Measurements from ENCODE around the gene PIK3R3.
"Not testable (repeated sequence)": the region's sequence is repeated elsewhere in the genome, so short reads cannot be mapped to it uniquely, and the experiment has no call there.

PIK3R3 gene

DNA sequence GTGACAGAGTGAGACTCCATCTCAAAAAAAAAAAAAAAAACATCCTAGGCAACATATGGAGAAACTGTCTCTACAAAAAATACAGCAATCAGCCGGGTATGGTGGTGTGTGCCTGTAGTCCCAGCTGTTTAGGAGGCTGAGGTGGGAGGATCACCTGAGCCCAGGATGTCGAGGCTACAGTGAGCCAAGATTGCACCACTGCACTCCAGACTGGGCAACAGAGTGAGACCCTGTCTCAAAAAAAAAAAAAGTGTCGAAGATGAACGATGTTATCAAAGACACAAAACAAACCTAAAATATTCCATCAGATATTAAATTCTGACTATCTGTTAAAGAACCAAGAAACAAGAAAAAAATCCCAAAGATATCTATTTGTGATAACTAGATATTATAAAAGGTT is 38.6 kb downstream of the PIK3R3 start:
- not testable (repeated sequence) for H4K91ac ChIP-seq (ENCODE audit: low read length); H3K23ac ChIP-seq (ENCODE audit: low read length in 2 of 2); H3K27ac ChIP-seq (ENCODE audit: low read length, poor library complexity, severe bottlenecking); H2BK12ac ChIP-seq (ENCODE audit: low read length in 2 of 2); H3K4me1 ChIP-seq (ENCODE audit: control insufficient read depth, insufficient read depth, low read depth, low read length); H3K4me3 ChIP-seq (ENCODE audit: insufficient read depth in 1 of 2, low read depth in 1 of 2, low read length in 2 of 2); H3K27me3 ChIP-seq (ENCODE audit: control insufficient read depth in 1 of 2, insufficient read depth in 1 of 2, low read length in 2 of 2); H2AFZ ChIP-seq (ENCODE audit: low read depth, low read length); H3K4me2 ChIP-seq (ENCODE audit: low read length, poor library complexity, severe bottlenecking); H2BK120ac ChIP-seq (ENCODE audit: low read depth, low read length); DNase-seq; H3K9ac ChIP-seq (ENCODE audit: low read length); H2BK5ac ChIP-seq (ENCODE audit: low read depth, low read length, poor library complexity, severe bottlenecking); H2BK15ac ChIP-seq (ENCODE audit: low read depth, poor library complexity, severe bottlenecking); H3K36me3 ChIP-seq (ENCODE audit: control insufficient read depth in 1 of 2, insufficient read depth in 2 of 2, low read depth in 1 of 2, low read length in 2 of 2); H4K8ac ChIP-seq (ENCODE audit: low read length); H2AK5ac ChIP-seq (ENCODE audit: low read length, severe bottlenecking); H3K9me3 ChIP-seq (ENCODE audit: control insufficient read depth, low read length); H3K4ac ChIP-seq (ENCODE audit: low read depth in 1 of 2, low read length in 2 of 2); H3K14ac ChIP-seq (ENCODE audit: low read length in 2 of 2); H3K18ac ChIP-seq (ENCODE audit: low read depth in 1 of 2, low read length in 2 of 2)
- WGBS = 91% methylated on average over 2 of the region's 4 CpGs
- peaks cover 12% of the 10 kb centered on the region for H3K79me1 ChIP-seq (replicated peaks; ENCODE audit: low read length, poor library complexity, severe bottlenecking)

DNA sequence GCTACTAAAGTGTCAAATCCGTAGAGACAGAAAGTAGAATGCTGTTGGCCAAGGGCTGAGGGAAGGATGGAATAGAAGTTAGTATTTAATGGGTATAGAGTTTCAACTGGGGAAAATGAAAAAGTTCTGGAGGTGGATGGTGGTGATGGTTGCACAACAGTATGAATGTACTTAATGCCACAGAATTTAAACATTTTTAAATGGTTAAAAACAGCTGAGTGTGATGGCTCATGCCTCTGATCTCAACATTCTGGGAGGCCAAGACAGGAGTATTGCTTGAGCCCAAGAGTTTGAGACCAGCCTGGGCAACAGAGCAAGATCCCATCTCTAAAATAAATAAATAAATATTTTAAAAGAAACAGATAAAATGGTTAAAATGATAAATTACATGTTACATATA is 44.5 kb downstream of the PIK3R3 start:
- H2AK5ac ChIP-seq (ENCODE audit: low read length, severe bottlenecking) = no peak overlapping the region
- H2BK5ac ChIP-seq (ENCODE audit: low read depth, low read length, poor library complexity, severe bottlenecking) = no peak overlapping the region
- DNase-seq = no peak
- H3K27ac ChIP-seq (ENCODE audit: low read length, poor library complexity, severe bottlenecking) = no peak overlapping the region
- peaks cover 10% of the 10 kb centered on the region for H3K79me1 ChIP-seq (replicated peaks; ENCODE audit: low read length, poor library complexity, severe bottlenecking)
- H3K23ac ChIP-seq (ENCODE audit: low read length in 2 of 2) = no peak overlapping the region
- H4K8ac ChIP-seq (ENCODE audit: low read length) = no peak overlapping the region
- no peak overlapping the region for H2BK15ac ChIP-seq (ENCODE audit: low read depth, poor library complexity, severe bottlenecking)
- peaks cover 0 to 6% of the 10 kb centered on the region in 2 experiments for H3K36me3 ChIP-seq (ENCODE audit: control insufficient read depth in 1 of 2, insufficient read depth in 2 of 2, low read depth in 1 of 2, low read length in 2 of 2)
- no peak overlapping the region for H3K4me3 ChIP-seq (ENCODE audit: insufficient read depth in 1 of 2, low read depth in 1 of 2, low read length in 2 of 2)
- H3K4me2 ChIP-seq (ENCODE audit: low read length, poor library complexity, severe bottlenecking) = no peak overlapping the region
- H3K27me3 ChIP-seq (ENCODE audit: control insufficient read depth in 1 of 2, insufficient read depth in 1 of 2, low read length in 2 of 2) = no peaks in the 10 kb centered on the region
- no peak overlapping the region for H2AFZ ChIP-seq (ENCODE audit: low read depth, low read length)
- H4K91ac ChIP-seq (ENCODE audit: low read length) = no peak overlapping the region
- no peak overlapping the region for H2BK120ac ChIP-seq (ENCODE audit: low read depth, low read length)
- H3K4me1 ChIP-seq (ENCODE audit: control insufficient read depth, insufficient read depth, low read depth, low read length) = no peaks in the 10 kb centered on the region
- no peak overlapping the region for H3K9ac ChIP-seq (ENCODE audit: low read length)
- 100% methylated on average over 1 of the region's 1 CpG for WGBS
- no peaks in the 10 kb centered on the region for H3K9me3 ChIP-seq (ENCODE audit: control insufficient read depth, low read length)
- no peak overlapping the region for H3K18ac ChIP-seq (ENCODE audit: low read depth in 1 of 2, low read length in 2 of 2)
- no peak overlapping the region for H3K14ac ChIP-seq (ENCODE audit: low read length in 2 of 2)
- no peak overlapping the region for H3K4ac ChIP-seq (ENCODE audit: low read depth in 1 of 2, low read length in 2 of 2)
- no peak overlapping the region for H2BK12ac ChIP-seq (ENCODE audit: low read length in 2 of 2)

DNA sequence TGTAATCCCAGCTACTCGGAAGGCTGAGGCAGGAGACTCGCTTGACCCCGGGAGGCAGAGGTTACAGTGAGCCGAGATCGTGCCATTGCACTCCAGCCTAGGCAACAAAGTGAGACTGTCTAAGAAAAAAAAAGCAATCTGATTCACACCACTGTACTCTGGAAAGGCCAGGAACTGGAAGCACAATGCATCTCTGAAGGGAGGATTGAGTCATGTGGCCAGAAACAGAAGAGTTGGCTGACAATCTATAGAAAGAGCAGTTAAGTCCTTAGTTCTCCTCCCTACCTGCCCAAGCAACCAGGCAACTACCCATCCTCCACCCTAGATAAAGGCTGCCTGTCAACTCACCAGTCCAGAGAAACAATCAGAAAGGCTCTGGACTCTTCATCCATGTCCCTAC is 45.9 kb downstream of the PIK3R3 start:
- no peak overlapping the region for H3K18ac ChIP-seq (ENCODE audit: low read depth in 1 of 2, low read length in 2 of 2)
- peaks cover 0 to 6% of the 10 kb centered on the region in 2 experiments for H3K36me3 ChIP-seq (ENCODE audit: control insufficient read depth in 1 of 2, insufficient read depth in 2 of 2, low read depth in 1 of 2, low read length in 2 of 2)
- no peaks in the 10 kb centered on the region for H3K4me1 ChIP-seq (ENCODE audit: control insufficient read depth, insufficient read depth, low read depth, low read length)
- no peaks in the 10 kb centered on the region for H3K9me3 ChIP-seq (ENCODE audit: control insufficient read depth, low read length)
- no peak overlapping the region for H2BK15ac ChIP-seq (ENCODE audit: low read depth, poor library complexity, severe bottlenecking)
- no peak overlapping the region for H4K8ac ChIP-seq (ENCODE audit: low read length)
- no peak overlapping the region for H4K91ac ChIP-seq (ENCODE audit: low read length)
- DNase-seq = no peak
- H3K14ac ChIP-seq (ENCODE audit: low read length in 2 of 2) = no peak overlapping the region
- H2AK5ac ChIP-seq (ENCODE audit: low read length, severe bottlenecking) = no peak overlapping the region
- peaks cover 12% of the 10 kb centered on the region for H3K79me1 ChIP-seq (replicated peaks; ENCODE audit: low read length, poor library complexity, severe bottlenecking)
- H2BK12ac ChIP-seq (ENCODE audit: low read length in 2 of 2) = no peak overlapping the region
- H3K4me2 ChIP-seq (ENCODE audit: low read length, poor library complexity, severe bottlenecking) = no peak overlapping the region
- no peak overlapping the region for H2BK5ac ChIP-seq (ENCODE audit: low read depth, low read length, poor library complexity, severe bottlenecking)
- no peak overlapping the region for H3K4ac ChIP-seq (ENCODE audit: low read depth in 1 of 2, low read length in 2 of 2)
- no peak overlapping the region for H3K27ac ChIP-seq (ENCODE audit: low read length, poor library complexity, severe bottlenecking)
- H3K23ac ChIP-seq (ENCODE audit: low read length in 2 of 2) = no peak overlapping the region
- H3K9ac ChIP-seq (ENCODE audit: low read length) = no peak overlapping the region
- no peak overlapping the region for H3K4me3 ChIP-seq (ENCODE audit: insufficient read depth in 1 of 2, low read depth in 1 of 2, low read length in 2 of 2)
- H2BK120ac ChIP-seq (ENCODE audit: low read depth, low read length) = no peak overlapping the region
- no peaks in the 10 kb centered on the region for H3K27me3 ChIP-seq (ENCODE audit: control insufficient read depth in 1 of 2, insufficient read depth in 1 of 2, low read length in 2 of 2)
- 85% methylated on average over 5 of the region's 5 CpGs for WGBS
- H2AFZ ChIP-seq (ENCODE audit: low read depth, low read length) = no peak overlapping the region

DNA sequence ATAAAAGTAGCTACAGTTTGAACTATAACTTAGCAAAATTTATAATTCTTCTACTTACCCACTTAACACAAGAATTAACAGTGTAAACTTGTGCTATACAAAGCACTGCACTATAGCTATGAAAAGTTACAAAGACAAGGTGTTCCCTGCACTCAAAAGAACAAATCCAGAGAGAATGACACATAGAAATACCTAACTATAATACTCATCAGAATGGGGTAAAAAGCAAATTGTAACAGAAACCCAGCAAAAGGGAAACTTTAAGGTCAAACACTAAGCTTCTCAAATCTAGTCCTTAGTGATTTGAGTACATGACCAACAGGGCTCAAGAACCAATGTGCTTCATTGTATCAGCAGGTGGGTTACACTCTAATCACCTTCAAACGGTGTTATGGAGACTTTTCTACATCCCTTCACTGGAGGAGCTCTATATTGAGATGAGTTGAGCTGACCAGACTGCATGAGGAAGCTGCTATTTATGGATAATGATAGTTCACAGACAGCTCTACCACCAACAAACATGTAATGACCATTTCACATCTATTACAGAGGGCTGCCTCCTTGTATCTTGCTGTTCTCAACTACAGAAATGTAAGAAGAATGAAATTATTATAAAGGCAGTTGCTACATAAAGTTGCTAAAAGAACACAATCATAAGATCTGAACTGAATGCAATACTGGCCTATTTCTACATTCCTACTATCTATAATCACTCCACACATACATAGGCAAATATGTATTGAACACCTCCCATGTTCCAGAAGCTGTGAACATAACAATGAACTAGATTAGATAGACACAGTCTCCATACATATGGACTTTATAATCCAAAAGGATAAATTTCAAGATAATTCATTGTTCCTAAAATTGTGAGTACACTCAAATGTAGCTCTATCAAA is 47.6 kb downstream of the PIK3R3 start:
- H3K27me3 ChIP-seq (ENCODE audit: control insufficient read depth in 1 of 2, insufficient read depth in 1 of 2, low read length in 2 of 2) = no peaks in the 10 kb centered on the region
- H3K79me1 ChIP-seq (replicated peaks; ENCODE audit: low read length, poor library complexity, severe bottlenecking) = peaks cover 20% of the 10 kb centered on the region
- H3K27ac ChIP-seq (ENCODE audit: low read length, poor library complexity, severe bottlenecking) = no peak overlapping the region
- WGBS = no CpG with 5 or more reads among the region's 1 CpG
- H2BK5ac ChIP-seq (ENCODE audit: low read depth, low read length, poor library complexity, severe bottlenecking) = no peak overlapping the region
- no peak overlapping the region for H3K23ac ChIP-seq (ENCODE audit: low read length in 2 of 2)
- H3K14ac ChIP-seq (ENCODE audit: low read length in 2 of 2) = no peak overlapping the region
- no peak overlapping the region for H2AFZ ChIP-seq (ENCODE audit: low read depth, low read length)
- H3K36me3 ChIP-seq (ENCODE audit: control insufficient read depth in 1 of 2, insufficient read depth in 2 of 2, low read depth in 1 of 2, low read length in 2 of 2) = peaks cover 0 to 6% of the 10 kb centered on the region in 2 experiments
- H4K8ac ChIP-seq (ENCODE audit: low read length) = no peak overlapping the region
- peak; percentile 14 for DNase-seq
- H3K4me3 ChIP-seq (ENCODE audit: insufficient read depth in 1 of 2, low read depth in 1 of 2, low read length in 2 of 2) = no peak overlapping the region
- H2BK12ac ChIP-seq (ENCODE audit: low read length in 2 of 2) = no peak overlapping the region
- H3K4me2 ChIP-seq (ENCODE audit: low read length, poor library complexity, severe bottlenecking) = no peak overlapping the region
- H3K18ac ChIP-seq (ENCODE audit: low read depth in 1 of 2, low read length in 2 of 2) = no peak overlapping the region
- H3K4me1 ChIP-seq (ENCODE audit: control insufficient read depth, insufficient read depth, low read depth, low read length) = peaks cover 3% of the 10 kb centered on the region
- H2AK5ac ChIP-seq (ENCODE audit: low read length, severe bottlenecking) = no peak overlapping the region
- H2BK15ac ChIP-seq (ENCODE audit: low read depth, poor library complexity, severe bottlenecking) = no peak overlapping the region
- no peaks in the 10 kb centered on the region for H3K9me3 ChIP-seq (ENCODE audit: control insufficient read depth, low read length)
- H4K91ac ChIP-seq (ENCODE audit: low read length) = no peak overlapping the region
- no peak overlapping the region for H2BK120ac ChIP-seq (ENCODE audit: low read depth, low read length)
- H3K4ac ChIP-seq (ENCODE audit: low read depth in 1 of 2, low read length in 2 of 2) = no peak overlapping the region
- peak overlapping the region; percentile 26 for H3K9ac ChIP-seq (ENCODE audit: low read length)

Measured in mesenchymal stem cell (in vitro differentiated cells and primary cell).